ENCODE measurements around the gene FAM110D. TPM values are rescaled to one million over a fixed set of nuclear protein-coding genes. Genes with fewer than 3 reads are reported as not detected.

The FAM110D gene
- total RNA-seq, 1 experiment from 2014 or later: 0.55 TPM

GRCh38 chr1:26161415-26162219 is 2.7 kb downstream of the FAM110D start (continued):
- TF ChIP-seq OVOL2 (CRISPR knock-in tag; IDR thresholded peaks at IDR 0.05; ENCODE audit: borderline replicate concordance) (no peak), JAZF1 (CRISPR knock-in tag; IDR thresholded peaks at IDR 0.05) (no peak), ZNF121 (CRISPR knock-in tag; IDR thresholded peaks at IDR 0.05) (no peak), ZNF263 (CRISPR knock-in tag; IDR thresholded peaks at IDR 0.05; ENCODE audit: low read depth) (peak; percentile 44; the same call in 1 of the 2 replicates)

GRCh38 chr1:26162220-26162709 is 3.4 kb downstream of the FAM110D start:
- H3K36me3 Mint-ChIP-seq: no peaks in the 10 kb centered on the region
- H3K4me1 Mint-ChIP-seq: peaks cover 52% of the 10 kb centered on the region
- DNase-seq (ENCODE audit: low spot score): no peak
- CTCF ChIA-PET: interaction anchor here (0.7 to 2.0 kb wide), 6 partner anchors 7 to 132 kb away, joined by 3 to 9 read pairs (median 4); partner anchors contain the start of genes CATSPER4, CEP85 and ZNF593
- no peak overlapping the region for H3K27ac Mint-ChIP-seq
- H3K9me3 Mint-ChIP-seq: no peaks in the 10 kb centered on the region
- no peak for ATAC-seq
- POLR2A ChIA-PET: no interaction called here
- peak overlapping the region; percentile 74 for H3K4me3 Mint-ChIP-seq
- peaks cover 86% of the 10 kb centered on the region for H3K27me3 Mint-ChIP-seq (ENCODE audit: low read depth)
- TF ChIP-seq NR2C2 (CRISPR knock-in tag; IDR thresholded peaks at IDR 0.05) (no peak), SOX15 (CRISPR knock-in tag; IDR thresholded peaks at IDR 0.05) (no peak), ZNF425 (CRISPR knock-in tag; conservative IDR thresholded peaks at IDR 0.05) (no peak), EMX1 (CRISPR knock-in tag; IDR thresholded peaks at IDR 0.05) (no peak), ZNF532 (CRISPR knock-in tag; IDR thresholded peaks at IDR 0.05; ENCODE audit: borderline replicate concordance) (no peak), ZNF512 (CRISPR knock-in tag; IDR thresholded peaks at IDR 0.05; ENCODE audit: borderline replicate concordance) (no peak), PRDM15 (CRISPR knock-in tag; IDR thresholded peaks at IDR 0.05) (no peak), ZNF671 (CRISPR knock-in tag; IDR thresholded peaks at IDR 0.05) (no peak), USF1 (CRISPR knock-in tag; IDR thresholded peaks at IDR 0.05) (no peak), CTCF (IDR thresholded peaks at IDR 0.05) (no peak), SP1 (CRISPR knock-in tag; conservative IDR thresholded peaks at IDR 0.05) (no peak), FOXJ3 (CRISPR knock-in tag; IDR thresholded peaks at IDR 0.05; ENCODE audit: borderline replicate concordance) (no peak), TEAD1 (CRISPR knock-in tag; IDR thresholded peaks at IDR 0.05) (no peak), ZNF317 (CRISPR knock-in tag; IDR thresholded peaks at IDR 0.05; ENCODE audit: borderline replicate concordance, low read depth) (no peak), RORB (CRISPR knock-in tag; IDR thresholded peaks at IDR 0.05) (no peak), JAZF1 (CRISPR knock-in tag; IDR thresholded peaks at IDR 0.05) (no peak), GABPB1 (CRISPR knock-in tag; IDR thresholded peaks at IDR 0.05) (no peak), RELA (CRISPR knock-in tag; IDR thresholded peaks at IDR 0.05; ENCODE audit: borderline replicate concordance) (no peak), NFYB (CRISPR knock-in tag; conservative IDR thresholded peaks at IDR 0.05; ENCODE audit: low read depth) (no peak)
